ENCODE data around the gene CPNE9. TPM values are rescaled to one million over a fixed set of nuclear protein-coding genes. Genes with fewer than 3 reads are reported as not detected.
"Not testable (repeated sequence)": the region's sequence is repeated elsewhere in the genome, so short reads cannot be mapped to it uniquely, and the experiment has no call there.

The CPNE9 gene
- total RNA-seq, 1 donor from 2014 or later: 1.3 TPM

GRCh38 chr3:9770276-9770812 lies 66.7 kb downstream of the CPNE9 start:
- H3K27ac Mint-ChIP-seq (ENCODE audit: unreplicated experiment): no peak overlapping the region
- H3K4me1 Mint-ChIP-seq: peaks cover 29% of the 10 kb centered on the region
- no peaks in the 10 kb centered on the region for H3K9me3 Mint-ChIP-seq
- TF ChIP-seq, protein P1, sequence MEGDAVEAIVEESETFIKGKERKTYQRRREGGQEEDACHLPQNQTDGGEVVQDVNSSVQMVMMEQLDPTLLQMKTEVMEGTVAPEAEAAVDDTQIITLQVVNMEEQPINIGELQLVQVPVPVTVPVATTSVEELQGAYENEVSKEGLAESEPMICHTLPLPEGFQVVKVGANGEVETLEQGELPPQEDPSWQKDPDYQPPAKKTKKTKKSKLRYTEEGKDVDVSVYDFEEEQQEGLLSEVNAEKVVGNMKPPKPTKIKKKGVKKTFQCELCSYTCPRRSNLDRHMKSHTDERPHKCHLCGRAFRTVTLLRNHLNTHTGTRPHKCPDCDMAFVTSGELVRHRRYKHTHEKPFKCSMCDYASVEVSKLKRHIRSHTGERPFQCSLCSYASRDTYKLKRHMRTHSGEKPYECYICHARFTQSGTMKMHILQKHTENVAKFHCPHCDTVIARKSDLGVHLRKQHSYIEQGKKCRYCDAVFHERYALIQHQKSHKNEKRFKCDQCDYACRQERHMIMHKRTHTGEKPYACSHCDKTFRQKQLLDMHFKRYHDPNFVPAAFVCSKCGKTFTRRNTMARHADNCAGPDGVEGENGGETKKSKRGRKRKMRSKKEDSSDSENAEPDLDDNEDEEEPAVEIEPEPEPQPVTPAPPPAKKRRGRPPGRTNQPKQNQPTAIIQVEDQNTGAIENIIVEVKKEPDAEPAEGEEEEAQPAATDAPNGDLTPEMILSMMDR (conservative IDR thresholded peaks at IDR 0.05): no peak
- no peaks in the 10 kb centered on the region for H3K27me3 Mint-ChIP-seq (ENCODE audit: low read depth)
- no peak for DNase-seq (ENCODE audit: low read depth, low spot score)
- H3K4me3 Mint-ChIP-seq: peak overlapping the region; percentile 79
- no peaks in the 10 kb centered on the region for H3K36me3 Mint-ChIP-seq (ENCODE audit: low read depth)

DNA sequence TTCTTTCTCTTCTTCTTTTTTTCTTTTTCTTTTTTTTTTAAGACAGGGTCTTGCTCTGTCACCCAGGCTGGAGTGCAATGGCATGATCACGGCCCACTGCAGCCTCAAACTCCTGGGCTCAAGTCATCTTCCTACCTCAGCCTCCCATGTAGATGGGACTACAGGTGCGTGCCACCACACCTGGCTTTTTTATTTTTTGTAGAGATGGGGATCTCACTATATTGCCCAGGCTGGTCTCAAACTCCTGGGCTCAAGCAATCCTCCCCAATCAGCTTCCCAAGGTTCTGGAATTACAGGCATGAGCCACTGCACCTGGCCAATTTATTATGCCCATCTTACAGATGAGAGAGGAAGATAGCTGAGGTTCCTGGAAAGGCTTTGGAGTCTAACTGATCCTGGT lies 67.4 kb downstream of the CPNE9 start:
- Mint-ChIP-seq H3K4me3 (peak overlapping the region; percentile 79), H3K4me1 (peaks cover 29% of the 10 kb centered on the region)
- not testable (repeated sequence) for H3K36me3 Mint-ChIP-seq (ENCODE audit: low read depth); DNase-seq (ENCODE audit: low read depth, low spot score); H3K27me3 Mint-ChIP-seq (ENCODE audit: low read depth); H3K9me3 Mint-ChIP-seq; H3K27ac Mint-ChIP-seq (ENCODE audit: unreplicated experiment)

DNA sequence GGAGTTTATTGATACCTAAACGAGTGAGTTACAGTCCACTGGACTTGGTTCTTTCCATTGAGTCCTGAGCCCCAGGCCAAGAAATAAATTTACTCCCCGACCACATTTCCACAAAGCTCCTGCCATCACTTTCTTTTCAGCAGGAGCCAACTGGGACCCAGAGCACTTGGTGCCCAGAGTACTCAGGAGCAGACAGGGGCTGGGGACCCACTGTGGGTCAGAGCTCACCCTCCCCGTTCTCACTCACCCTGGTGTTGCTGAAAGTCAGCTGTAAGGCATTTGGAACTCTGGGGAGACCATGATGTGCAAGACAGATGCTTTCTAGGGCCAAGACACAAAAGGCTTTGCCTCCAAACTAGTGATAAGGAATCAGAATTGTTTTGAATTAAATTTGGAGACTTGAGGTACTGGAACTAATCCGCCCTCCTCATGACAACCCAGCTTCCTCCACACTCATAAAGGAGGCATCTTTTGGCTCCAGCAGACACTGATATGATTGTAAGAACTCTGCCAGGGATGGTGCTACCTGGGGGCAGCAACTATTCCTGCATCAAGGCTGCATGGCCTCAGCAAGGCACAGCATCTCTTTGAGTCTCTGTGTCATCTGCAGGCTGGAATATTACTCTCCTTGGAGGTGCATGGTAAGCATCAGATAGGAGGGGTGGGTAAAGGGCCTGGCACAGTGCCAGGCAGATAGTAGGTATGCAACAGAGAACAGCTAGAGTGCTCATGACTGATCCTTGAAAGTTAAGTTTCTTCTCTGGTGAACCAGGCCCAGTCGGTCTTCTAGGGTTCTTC lies 73.5 kb downstream of the CPNE9 start:
- H3K27ac Mint-ChIP-seq (ENCODE audit: unreplicated experiment): no peak overlapping the region

DNA sequence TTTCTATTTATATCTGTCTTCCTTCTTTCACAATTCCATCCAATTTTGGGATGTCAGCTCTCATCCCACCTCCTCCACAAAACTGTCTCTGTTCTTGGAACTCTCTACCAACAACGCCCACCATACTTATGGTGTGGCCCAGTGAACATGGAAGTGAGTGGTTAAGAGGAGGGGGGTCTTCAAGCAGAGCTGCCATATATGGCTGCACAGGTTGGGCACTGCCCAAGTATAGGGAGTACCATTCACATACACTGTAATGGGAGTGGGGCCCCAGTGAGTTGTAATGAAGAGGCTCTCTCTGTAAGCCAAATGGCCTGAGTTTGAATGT lies 74.0 kb downstream of the CPNE9 start:
- H3K36me3 Mint-ChIP-seq (ENCODE audit: low read depth): no peaks in the 10 kb centered on the region
- H3K9me3 Mint-ChIP-seq: no peaks in the 10 kb centered on the region
- no peak overlapping the region for H3K4me3 Mint-ChIP-seq
- H3K27me3 Mint-ChIP-seq (ENCODE audit: low read depth): no peaks in the 10 kb centered on the region
- DNase-seq (ENCODE audit: low read depth, low spot score): no peak
- TF ChIP-seq, protein P1 (conservative IDR thresholded peaks at IDR 0.05): no peak
- H3K4me1 Mint-ChIP-seq: no peaks in the 10 kb centered on the region
- H3K27ac Mint-ChIP-seq (ENCODE audit: unreplicated experiment): no peak overlapping the region

More for the DNA sequence above, 73.5 kb downstream of the CPNE9 start:
- TF ChIP-seq, protein P1 (conservative IDR thresholded peaks at IDR 0.05): no peak
- Mint-ChIP-seq H3K36me3 (ENCODE audit: low read depth) (no peaks in the 10 kb centered on the region), H3K4me3 (no peak overlapping the region), H3K9me3 (no peaks in the 10 kb centered on the region), H3K4me1 (no peaks in the 10 kb centered on the region), H3K27me3 (ENCODE audit: low read depth) (no peaks in the 10 kb centered on the region)
- no peak for DNase-seq (ENCODE audit: low read depth, low spot score)

DNA sequence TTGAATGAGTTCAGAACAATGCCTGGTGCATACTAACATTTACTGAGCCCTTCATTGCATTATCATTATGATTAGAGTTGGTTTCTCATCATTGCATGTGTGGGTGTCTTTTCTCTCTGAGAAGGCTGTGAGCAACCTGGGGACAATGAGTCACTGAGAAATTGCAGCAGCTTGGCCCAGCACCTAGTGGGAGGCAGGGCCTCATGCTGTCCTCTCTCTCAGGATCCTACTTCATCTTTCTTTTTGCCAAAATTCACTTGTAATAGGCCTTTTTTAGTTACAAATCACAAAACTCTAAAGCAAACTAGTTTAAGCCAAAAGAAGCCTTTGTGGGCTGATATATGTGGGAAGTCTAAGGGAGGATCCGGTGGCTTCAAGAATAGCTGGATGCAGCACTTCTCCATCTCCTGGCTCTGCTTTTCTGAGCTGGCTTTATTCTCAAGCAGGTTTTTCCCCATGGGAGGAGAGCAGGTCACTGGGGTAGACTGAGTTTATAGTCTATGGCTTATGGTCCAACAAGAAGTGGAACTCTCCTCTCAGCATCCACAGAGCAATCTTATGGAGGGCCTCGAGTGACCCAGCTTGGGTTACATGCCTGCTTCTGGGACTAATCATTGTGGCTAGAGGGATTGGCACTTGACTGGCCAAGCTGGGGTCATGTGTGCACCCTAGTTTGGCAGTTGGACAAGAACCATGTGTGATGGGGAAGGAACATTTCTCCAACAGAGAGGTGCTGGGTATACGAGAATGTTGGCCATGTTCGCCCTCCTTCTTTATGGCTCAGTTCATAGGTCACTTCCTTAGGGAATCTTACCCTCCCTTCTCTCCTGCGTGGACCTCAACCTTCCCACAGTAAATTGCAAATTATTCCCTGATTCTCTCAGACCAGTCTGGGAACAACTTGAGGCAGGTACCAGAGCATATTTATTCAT lies 74.8 kb downstream of the CPNE9 start:
- H3K36me3 Mint-ChIP-seq (ENCODE audit: low read depth): no peaks in the 10 kb centered on the region
- TF ChIP-seq, protein P1 (conservative IDR thresholded peaks at IDR 0.05): no peak
- no peaks in the 10 kb centered on the region for H3K27me3 Mint-ChIP-seq (ENCODE audit: low read depth)
- peak overlapping the region; percentile 5 for H3K27ac Mint-ChIP-seq (ENCODE audit: unreplicated experiment)
- no peaks in the 10 kb centered on the region for H3K4me1 Mint-ChIP-seq
- no peaks in the 10 kb centered on the region for H3K9me3 Mint-ChIP-seq
- no peak for DNase-seq (ENCODE audit: low read depth, low spot score)
- no peak overlapping the region for H3K4me3 Mint-ChIP-seq

Data from neural crest cell (in vitro differentiated cells).